HCT116 (cell line): ENCODE results near the gene TGFBR3L. TPM values are rescaled to one million over a fixed set of nuclear protein-coding genes. Genes with fewer than 3 reads are reported as not detected.

Experiments
- ATAC-seq: fragments of 200-7000 bp; cut with Tn5 transposase; 2 replicates; pipeline ENCODE4 v1.9.1; 2020; ENCODE audit warnings: mild to moderate bottlenecking, moderate library complexity
- BruUV-seq: library from RNA; stranded (reverse); fragments of 400-500 nt; replicated peaks from 2 replicates; lab custom pipeline; 2021; lab: Mats Ljungman, UMichigan
- CTCF ChIA-PET: fragments of 300-600 bp; sonication (Branson Sonifier 250); formaldehyde crosslinking; loops from one replicate; lab custom pipeline; 2021; ENCODE audit warnings: antibody characterized with exemption; lab: Charles Lee
- POLR2A ChIA-PET: fragments of 300-600, 350-600 bp; sonication (Branson Sonifier 250); formaldehyde crosslinking; loops from one replicate; lab custom pipeline; 2021; ENCODE audit warnings: antibody characterized with exemption; lab: Charles Lee
- RAD21 ChIA-PET, 2 experiments: fragments of 300-600 bp; sonication (Branson Sonifier 250); formaldehyde crosslinking; loops; one replicate each; lab custom pipeline; 2023; ENCODE audit warnings: low total read pairs in 2 of 2; ENCODE audit not compliant: uncharacterized antibody in 2 of 2, unreplicated experiment in 2 of 2, low non-redundant PET in 1 of 2; lab: Charles Lee
- DNase-seq: peaks from one replicate; pipeline ENCODE4 v3.0.0-alpha.2; 2010; ENCODE audit warnings: low read depth, low spot score
- H2AFZ ChIP-seq: fragments of 200-600 bp; shearing (Covaris generic), sonication (generic); 2 replicates; pipeline ENCODE4 v1.6.1; 2017; ENCODE audit warnings: low read depth, mixed run types, mixed read lengths, antibody characterized with exemption, low read length; ENCODE audit not compliant: poor library complexity, severe bottlenecking
- H3K27ac ChIP-seq: 2 replicates; pipeline ENCODE4 v1.5.1; 2012; ENCODE audit warnings: low read depth, low read length
- H3K27me3 ChIP-seq: fragments of 200-600 bp; sonication (generic); 2 replicates; pipeline ENCODE4 v1.6.1; 2016; ENCODE audit warnings: mixed run types, low read length, mixed read lengths; ENCODE audit not compliant: insufficient read depth
- H3K36me3 ChIP-seq, 2 experiments: fragments of 200-500 bp in 1 of 2; fragments of 200-600 bp in 1 of 2; sonication (Bioruptor generic) in 1 of 2; sonication (generic) in 1 of 2; 2 replicates each; pipeline versions ENCODE4 v1.5.1 to v1.6.1; 2014 to 2016; ENCODE audit warnings: low read length in 2 of 2, inconsistent platforms in 1 of 2, mixed read lengths in 1 of 2, mixed run types in 1 of 2; ENCODE audit not compliant: insufficient read depth in 2 of 2, control insufficient read depth in 1 of 2
- H3K4me1 ChIP-seq, 2 experiments: fragments of 200-600 bp in 1 of 2; sonication (generic) in 1 of 2; 2 replicates each; pipeline versions ENCODE4 v1.5.1 to v1.6.1; 2012 to 2017; ENCODE audit warnings: low read length in 2 of 2, inconsistent platforms in 1 of 2, mild to moderate bottlenecking in 1 of 2, mixed read lengths in 1 of 2, mixed run types in 1 of 2, moderate library complexity in 1 of 2; ENCODE audit not compliant: insufficient read depth in 2 of 2, control insufficient read depth in 1 of 2
- H3K4me2 ChIP-seq: fragments of 200-600 bp; sonication (generic); 2 replicates; pipeline ENCODE4 v1.6.1; 2017; ENCODE audit warnings: mixed run types, low read length, mixed read lengths
- H3K4me3 ChIP-seq, 2 experiments: fragments of 200-600 bp in 1 of 2; sonication (generic) in 1 of 2; replicated peaks in 1 of 2; 2 replicates each; pipeline ENCODE4 v1.5.1; 2011 to 2016; ENCODE audit warnings: low read length in 2 of 2, control low read depth in 1 of 2, low read depth in 1 of 2, mild to moderate bottlenecking in 1 of 2, mixed read lengths in 1 of 2, mixed run types in 1 of 2
- H3K79me2 ChIP-seq: fragments of 200-600 bp; sonication (generic); 2 replicates; pipeline ENCODE4 v1.6.1; 2017; ENCODE audit warnings: mild to moderate bottlenecking, mixed run types, low read length, moderate library complexity, mixed read lengths; ENCODE audit not compliant: insufficient read depth
- H3K9ac ChIP-seq: fragments of 200-600 bp; sonication (generic); 2 replicates; pipeline ENCODE4 v1.6.1; 2016; ENCODE audit warnings: low read length, mixed read lengths
- H3K9me2 ChIP-seq: fragments of 200-600 bp; sonication (generic), shearing (Covaris generic); 2 replicates; pipeline ENCODE4 v1.6.1; 2017; ENCODE audit warnings: mixed run types, mild to moderate bottlenecking, moderate library complexity; ENCODE audit not compliant: insufficient read depth
- H3K9me3 ChIP-seq, 2 experiments: fragments of 200-500 bp in 1 of 2; fragments of 200-600 bp in 1 of 2; sonication (Bioruptor generic) in 1 of 2; sonication (generic) in 1 of 2; 2 replicates each; pipeline ENCODE4 v1.6.1; 2014 to 2017; ENCODE audit warnings: low read length in 2 of 2, mixed read lengths in 2 of 2, inconsistent platforms in 1 of 2, low read depth in 1 of 2, mild to moderate bottlenecking in 1 of 2, mixed run types in 1 of 2, moderate library complexity in 1 of 2; ENCODE audit not compliant: control insufficient read depth in 1 of 2, insufficient read depth in 1 of 2
- H4K20me1 ChIP-seq: fragments of 200-600 bp; sonication (generic), shearing (Covaris generic); 2 replicates; pipeline ENCODE4 v1.6.1; 2017; ENCODE audit warnings: mixed run types, mild to moderate bottlenecking, moderate library complexity; ENCODE audit not compliant: insufficient read depth
- CEBPB ChIP-seq: IDR thresholded peaks from 2 replicates; pipeline ENCODE4 v1.6.1; 2012; ENCODE audit warnings: low read depth
- EGR1 ChIP-seq: IDR thresholded peaks from 2 replicates; pipeline ENCODE4 v1.6.1; 2012; ENCODE audit warnings: low read depth
- FOSL1 ChIP-seq: IDR thresholded peaks from 2 replicates; pipeline ENCODE4 v1.6.1; 2012; ENCODE audit warnings: low read depth
- JUND ChIP-seq: IDR thresholded peaks from 2 replicates; pipeline ENCODE4 v1.6.1; 2012
- POLR2AphosphoS5 ChIP-seq: IDR thresholded peaks from 2 replicates; pipeline ENCODE4 v1.6.1; 2011; ENCODE audit warnings: mild to moderate bottlenecking, low read depth, low read length, moderate library complexity
- TCF7L2 ChIP-seq: IDR thresholded peaks from 2 replicates; pipeline ENCODE4 v1.7.0; 2011; ENCODE audit warnings: borderline replicate concordance, inconsistent platforms; ENCODE audit not compliant: insufficient read depth, insufficient read length; ENCODE audit errors: extremely low read depth
- ZFX ChIP-seq: fragments of 450-650 bp; IDR thresholded peaks from 2 replicates; pipeline ENCODE4 v1.6.1; 2017
- intact Hi-C: fragments of 100-400 bp; cut with micrococcal nuclease; formaldehyde crosslinking; loops from 2 replicates; pipeline ENCODE4 v1.10.0; 2022
- total RNA-seq: library from RNA; stranded (reverse); gene quantifications from one replicate; pipeline ENCODE4 v1.2.1, GENCODE V29; 2021; ENCODE audit not compliant: unreplicated experiment
- TF ChIP-seq, protein P1 (sequence below): IDR thresholded peaks from 2 replicates; pipeline ENCODE4 v1.6.1; 2011; ENCODE audit warnings: mild to moderate bottlenecking, low read length, moderate library complexity; ENCODE audit not compliant: insufficient replicate concordance; ENCODE audit errors: extremely low read depth
- TF ChIP-seq, protein P2 (sequence below): IDR thresholded peaks from 2 replicates; pipeline ENCODE4 v1.6.1; 2012
- TF ChIP-seq, protein P3 (sequence below): IDR thresholded peaks from 2 replicates; pipeline ENCODE4 v1.6.1; 2012; ENCODE audit warnings: low read depth

TGFBR3L gene
- total RNA-seq, 1 experiment from 2014 or later: 30.9 TPM

DNA sequence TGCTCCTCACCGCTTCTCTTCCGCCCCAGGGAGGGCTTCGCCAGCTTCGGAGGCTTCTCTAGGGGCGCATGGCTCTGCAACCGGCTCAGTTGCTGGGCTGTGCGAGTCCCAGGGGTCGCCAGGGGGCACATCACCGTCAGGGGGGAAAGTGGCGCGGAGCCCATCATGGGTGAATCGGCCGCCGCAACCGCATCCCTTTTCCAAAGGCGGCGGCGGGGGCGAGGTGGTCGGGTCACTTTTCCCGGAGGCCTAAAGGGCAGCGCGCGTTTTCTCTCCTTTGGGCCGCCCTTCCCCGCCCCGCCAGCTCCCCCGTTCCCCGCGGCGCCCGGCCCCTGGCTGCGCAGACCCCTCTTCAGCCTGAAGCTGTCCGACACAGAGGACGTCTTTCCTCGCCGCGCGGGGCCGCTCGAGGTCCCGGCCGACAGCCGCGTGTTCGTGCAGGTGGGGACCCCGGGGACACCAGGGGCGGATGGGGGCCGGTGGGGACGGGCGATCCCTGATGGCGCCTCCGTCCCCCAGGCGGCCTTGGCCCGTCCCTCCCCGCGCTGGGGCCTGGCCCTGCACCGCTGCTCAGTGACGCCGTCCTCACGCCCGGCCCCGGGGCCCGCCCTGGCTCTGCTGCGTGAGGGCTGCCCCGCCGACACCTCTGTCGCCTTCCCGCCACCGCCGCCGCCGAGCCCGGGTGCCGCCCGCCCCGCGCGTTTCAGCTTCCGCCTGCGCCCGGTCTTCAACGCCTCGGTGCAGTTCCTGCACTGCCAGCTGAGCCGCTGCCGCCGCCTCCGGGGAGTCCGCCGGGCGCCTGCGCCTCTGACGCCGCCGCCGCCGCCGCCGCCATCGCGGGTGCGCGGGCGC, 1.7 kb downstream of the TGFBR3L start:
- CTCF ChIA-PET: interaction anchor here (1.0 to 1.3 kb wide), 2 partner anchors 13 to 86 kb away, joined by 4 to 6 read pairs; partner anchors contain the start of gene MAP2K7
- peak; percentile 15 for ATAC-seq
- Histone ChIP-seq H3K27me3 (no peaks in the 10 kb centered on the region), H3K9me3 (no peaks in the 10 kb centered on the region)
- TF ChIP-seq EGR1 (no peak), ZFX (peak; percentile 82; the same call in 1 of the 2 replicates), POLR2AphosphoS5 (peak; percentile 6), TCF7L2 (peak; percentile 29), CEBPB (no peak), JUND (no peak), FOSL1 (no peak)
- TF ChIP-seq, protein P1, sequence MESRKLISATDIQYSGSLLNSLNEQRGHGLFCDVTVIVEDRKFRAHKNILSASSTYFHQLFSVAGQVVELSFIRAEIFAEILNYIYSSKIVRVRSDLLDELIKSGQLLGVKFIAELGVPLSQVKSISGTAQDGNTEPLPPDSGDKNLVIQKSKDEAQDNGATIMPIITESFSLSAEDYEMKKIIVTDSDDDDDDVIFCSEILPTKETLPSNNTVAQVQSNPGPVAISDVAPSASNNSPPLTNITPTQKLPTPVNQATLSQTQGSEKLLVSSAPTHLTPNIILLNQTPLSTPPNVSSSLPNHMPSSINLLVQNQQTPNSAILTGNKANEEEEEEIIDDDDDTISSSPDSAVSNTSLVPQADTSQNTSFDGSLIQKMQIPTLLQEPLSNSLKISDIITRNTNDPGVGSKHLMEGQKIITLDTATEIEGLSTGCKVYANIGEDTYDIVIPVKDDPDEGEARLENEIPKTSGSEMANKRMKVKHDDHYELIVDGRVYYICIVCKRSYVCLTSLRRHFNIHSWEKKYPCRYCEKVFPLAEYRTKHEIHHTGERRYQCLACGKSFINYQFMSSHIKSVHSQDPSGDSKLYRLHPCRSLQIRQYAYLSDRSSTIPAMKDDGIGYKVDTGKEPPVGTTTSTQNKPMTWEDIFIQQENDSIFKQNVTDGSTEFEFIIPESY: no peak
- TF ChIP-seq, protein P2, sequence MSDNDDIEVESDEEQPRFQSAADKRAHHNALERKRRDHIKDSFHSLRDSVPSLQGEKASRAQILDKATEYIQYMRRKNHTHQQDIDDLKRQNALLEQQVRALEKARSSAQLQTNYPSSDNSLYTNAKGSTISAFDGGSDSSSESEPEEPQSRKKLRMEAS: peak; percentile 72; the same call in 1 of the 2 replicates
- TF ChIP-seq, protein P3, sequence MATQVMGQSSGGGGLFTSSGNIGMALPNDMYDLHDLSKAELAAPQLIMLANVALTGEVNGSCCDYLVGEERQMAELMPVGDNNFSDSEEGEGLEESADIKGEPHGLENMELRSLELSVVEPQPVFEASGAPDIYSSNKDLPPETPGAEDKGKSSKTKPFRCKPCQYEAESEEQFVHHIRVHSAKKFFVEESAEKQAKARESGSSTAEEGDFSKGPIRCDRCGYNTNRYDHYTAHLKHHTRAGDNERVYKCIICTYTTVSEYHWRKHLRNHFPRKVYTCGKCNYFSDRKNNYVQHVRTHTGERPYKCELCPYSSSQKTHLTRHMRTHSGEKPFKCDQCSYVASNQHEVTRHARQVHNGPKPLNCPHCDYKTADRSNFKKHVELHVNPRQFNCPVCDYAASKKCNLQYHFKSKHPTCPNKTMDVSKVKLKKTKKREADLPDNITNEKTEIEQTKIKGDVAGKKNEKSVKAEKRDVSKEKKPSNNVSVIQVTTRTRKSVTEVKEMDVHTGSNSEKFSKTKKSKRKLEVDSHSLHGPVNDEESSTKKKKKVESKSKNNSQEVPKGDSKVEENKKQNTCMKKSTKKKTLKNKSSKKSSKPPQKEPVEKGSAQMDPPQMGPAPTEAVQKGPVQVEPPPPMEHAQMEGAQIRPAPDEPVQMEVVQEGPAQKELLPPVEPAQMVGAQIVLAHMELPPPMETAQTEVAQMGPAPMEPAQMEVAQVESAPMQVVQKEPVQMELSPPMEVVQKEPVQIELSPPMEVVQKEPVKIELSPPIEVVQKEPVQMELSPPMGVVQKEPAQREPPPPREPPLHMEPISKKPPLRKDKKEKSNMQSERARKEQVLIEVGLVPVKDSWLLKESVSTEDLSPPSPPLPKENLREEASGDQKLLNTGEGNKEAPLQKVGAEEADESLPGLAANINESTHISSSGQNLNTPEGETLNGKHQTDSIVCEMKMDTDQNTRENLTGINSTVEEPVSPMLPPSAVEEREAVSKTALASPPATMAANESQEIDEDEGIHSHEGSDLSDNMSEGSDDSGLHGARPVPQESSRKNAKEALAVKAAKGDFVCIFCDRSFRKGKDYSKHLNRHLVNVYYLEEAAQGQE: no peak
- TF ChIP-seq, all 23 proteins: peak for 4
- peak overlapping the region; percentile 14 for H2AFZ ChIP-seq
- POLR2A ChIA-PET: interaction anchor here (1.7 kb wide), 1 partner anchor 13 kb away, joined by 6 read pairs; the partner anchor contains the start of gene MAP2K7
- H3K27ac ChIP-seq: peak overlapping the region; percentile 89
- intact Hi-C loops: no loop called here
- H3K79me2 ChIP-seq: peaks cover 10% of the 10 kb centered on the region; the same call in 1 of the 2 replicates
- peak overlapping the region; percentile 66 to 74 for H3K4me3 ChIP-seq
- no peak for DNase-seq
- peaks cover 16 to 52% of the 10 kb centered on the region in 2 experiments; a peak in 3 of 4 replicates for H3K4me1 ChIP-seq
- RAD21 ChIA-PET: no interaction called here
- H3K9ac ChIP-seq: peak overlapping the region; percentile 89
- H4K20me1 ChIP-seq: no peaks in the 10 kb centered on the region
- no peaks in the 10 kb centered on the region for H3K9me2 ChIP-seq
- peak overlapping the region; percentile 91 for H3K4me2 ChIP-seq
- H3K36me3 ChIP-seq: peaks cover 3 to 6% of the 10 kb centered on the region in 2 experiments; a peak in 3 of 4 replicates
- no TSS peak for BruUV-seq
